RWPE1 (cell line): ENCODE results near the gene SACM1L.

Experiments
- CTCF ChIA-PET: fragments of 350-600 bp; sonication (Branson Sonifier 250); formaldehyde crosslinking; extraction: SDS; loops from one replicate; lab custom pipeline; 2021; lab: Yijun Ruan, JAX
- POLR2A ChIA-PET: fragments of 400-600 bp; formaldehyde crosslinking; extraction: SDS; loops from one replicate; lab custom pipeline; 2020; ENCODE audit warnings: antibody characterized with exemption; ENCODE audit not compliant: low non-redundant PET; lab: Yijun Ruan, JAX
- DNase-seq: peaks from one replicate; pipeline ENCODE4 v3.0.0; 2012; ENCODE audit warnings: low spot score
- H3K27ac ChIP-seq: fragments of 450-650 bp; 2 replicates; pipeline ENCODE4 v1.5.1; 2017
- TF ChIP-seq, protein P1 (sequence below): fragments of 450-650 bp; conservative IDR thresholded peaks from 2 replicates; pipeline ENCODE4 v1.5.1; 2017; ENCODE audit warnings: low read depth, mild to moderate bottlenecking

The SACM1L gene

DNA sequence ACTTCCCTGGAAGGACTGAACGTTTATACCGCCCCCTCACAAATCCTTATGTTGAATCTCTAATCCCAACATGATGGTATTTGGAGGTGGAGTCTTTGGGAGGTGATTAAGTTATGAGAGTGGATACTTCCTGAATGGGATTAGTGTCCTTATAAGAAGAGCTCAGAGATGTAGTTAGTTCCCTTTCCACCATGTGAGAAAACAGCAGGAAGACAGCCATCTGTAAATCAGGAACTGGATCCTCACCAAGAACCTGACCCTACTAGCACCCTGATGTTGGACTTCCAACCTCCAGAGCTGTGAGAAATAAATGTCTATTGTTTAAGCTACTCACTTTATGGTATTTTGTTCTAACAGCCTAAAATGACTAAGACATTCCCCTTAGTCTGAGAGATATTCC, 33.3 kb upstream of the SACM1L start:
- POLR2A ChIA-PET: no interaction called here

DNA sequence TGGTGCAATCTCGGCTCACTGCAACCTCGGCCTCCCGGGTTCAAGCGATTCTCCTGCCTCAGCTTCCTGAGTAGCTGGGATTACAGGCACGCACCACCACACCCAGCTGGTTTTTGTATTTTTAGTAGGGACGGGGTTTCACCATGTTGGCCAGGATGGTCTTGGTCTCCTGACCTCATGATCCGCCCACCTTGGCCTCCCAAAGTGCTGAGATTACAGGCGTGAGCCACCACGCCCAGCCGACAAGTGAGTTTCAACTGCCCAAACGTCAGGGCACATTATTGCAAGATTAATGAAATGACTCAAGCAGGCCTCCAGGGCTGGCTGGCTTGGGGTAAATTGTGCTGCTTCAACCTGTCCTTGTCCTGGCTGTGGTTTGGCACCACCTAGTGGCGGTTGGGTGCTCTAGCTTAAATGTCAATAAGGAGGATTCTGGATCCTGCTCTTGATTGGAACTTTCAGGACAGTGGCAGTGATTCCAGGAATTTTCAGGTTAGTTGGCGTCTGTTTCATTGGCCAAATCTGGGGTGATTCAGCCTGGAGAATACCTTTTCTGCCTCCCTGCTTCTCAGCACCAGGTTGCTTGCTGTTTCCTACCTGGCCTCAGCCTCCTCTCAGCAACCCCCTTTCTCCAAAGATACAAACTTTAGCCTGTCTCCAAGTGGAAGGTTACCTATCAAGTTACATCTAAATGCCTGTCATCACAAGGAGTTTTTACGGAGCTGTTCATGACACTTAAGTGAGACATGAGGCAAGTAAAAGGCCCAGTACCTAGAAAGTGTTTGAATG, 32.4 kb upstream of the SACM1L start:
- POLR2A ChIA-PET: no interaction called here
- DNase-seq: peak; percentile 85
- H3K27ac ChIP-seq: peak overlapping the region; percentile 53
- TF ChIP-seq, protein P1, sequence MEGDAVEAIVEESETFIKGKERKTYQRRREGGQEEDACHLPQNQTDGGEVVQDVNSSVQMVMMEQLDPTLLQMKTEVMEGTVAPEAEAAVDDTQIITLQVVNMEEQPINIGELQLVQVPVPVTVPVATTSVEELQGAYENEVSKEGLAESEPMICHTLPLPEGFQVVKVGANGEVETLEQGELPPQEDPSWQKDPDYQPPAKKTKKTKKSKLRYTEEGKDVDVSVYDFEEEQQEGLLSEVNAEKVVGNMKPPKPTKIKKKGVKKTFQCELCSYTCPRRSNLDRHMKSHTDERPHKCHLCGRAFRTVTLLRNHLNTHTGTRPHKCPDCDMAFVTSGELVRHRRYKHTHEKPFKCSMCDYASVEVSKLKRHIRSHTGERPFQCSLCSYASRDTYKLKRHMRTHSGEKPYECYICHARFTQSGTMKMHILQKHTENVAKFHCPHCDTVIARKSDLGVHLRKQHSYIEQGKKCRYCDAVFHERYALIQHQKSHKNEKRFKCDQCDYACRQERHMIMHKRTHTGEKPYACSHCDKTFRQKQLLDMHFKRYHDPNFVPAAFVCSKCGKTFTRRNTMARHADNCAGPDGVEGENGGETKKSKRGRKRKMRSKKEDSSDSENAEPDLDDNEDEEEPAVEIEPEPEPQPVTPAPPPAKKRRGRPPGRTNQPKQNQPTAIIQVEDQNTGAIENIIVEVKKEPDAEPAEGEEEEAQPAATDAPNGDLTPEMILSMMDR: peak; percentile 89
- CTCF ChIA-PET: interaction anchor here (0.6 to 1.5 kb wide), 7 partner anchors 11 to 1071 kb away, joined by 3 to 10 read pairs (median 3); no protein-coding TSS in a partner anchor

More for the DNA sequence above, 33.3 kb upstream of the SACM1L start:
- no peak overlapping the region for H3K27ac ChIP-seq
- DNase-seq: no peak
- CTCF ChIA-PET: interaction anchor here (0.6 kb wide), 2 partner anchors 152 to 1942 kb away, joined by 3 to 4 read pairs; no protein-coding TSS in a partner anchor
- TF ChIP-seq, protein P1: no peak

DNA sequence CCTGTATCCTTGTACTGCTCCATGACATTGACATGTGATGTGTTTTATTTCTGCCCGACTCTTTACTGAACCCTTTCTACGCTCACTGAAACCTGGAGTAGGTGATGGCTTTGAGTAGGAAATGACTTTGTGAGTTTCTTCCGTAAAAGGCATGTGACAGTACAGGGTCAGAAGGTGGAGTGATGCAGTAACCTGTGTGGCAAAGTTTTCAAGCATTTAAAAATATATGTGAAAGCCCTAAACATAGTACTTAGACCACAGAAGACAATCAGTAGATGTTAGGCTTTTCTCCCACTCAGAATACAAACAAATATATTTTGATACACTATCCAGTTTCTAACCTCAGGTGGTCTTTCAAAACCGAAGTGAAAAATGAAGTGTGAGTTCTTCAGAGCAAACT, 31.3 kb upstream of the SACM1L start:
- TF ChIP-seq, protein P1: no peak
- ChIA-PET POLR2A (no interaction called here), CTCF (interaction anchor here (0.7 to 1.5 kb wide), 2 partner anchors 146 to 1072 kb away, joined by 3 to 10 read pairs; no protein-coding TSS in a partner anchor)
- no peak for DNase-seq
- no peak overlapping the region for H3K27ac ChIP-seq

DNA sequence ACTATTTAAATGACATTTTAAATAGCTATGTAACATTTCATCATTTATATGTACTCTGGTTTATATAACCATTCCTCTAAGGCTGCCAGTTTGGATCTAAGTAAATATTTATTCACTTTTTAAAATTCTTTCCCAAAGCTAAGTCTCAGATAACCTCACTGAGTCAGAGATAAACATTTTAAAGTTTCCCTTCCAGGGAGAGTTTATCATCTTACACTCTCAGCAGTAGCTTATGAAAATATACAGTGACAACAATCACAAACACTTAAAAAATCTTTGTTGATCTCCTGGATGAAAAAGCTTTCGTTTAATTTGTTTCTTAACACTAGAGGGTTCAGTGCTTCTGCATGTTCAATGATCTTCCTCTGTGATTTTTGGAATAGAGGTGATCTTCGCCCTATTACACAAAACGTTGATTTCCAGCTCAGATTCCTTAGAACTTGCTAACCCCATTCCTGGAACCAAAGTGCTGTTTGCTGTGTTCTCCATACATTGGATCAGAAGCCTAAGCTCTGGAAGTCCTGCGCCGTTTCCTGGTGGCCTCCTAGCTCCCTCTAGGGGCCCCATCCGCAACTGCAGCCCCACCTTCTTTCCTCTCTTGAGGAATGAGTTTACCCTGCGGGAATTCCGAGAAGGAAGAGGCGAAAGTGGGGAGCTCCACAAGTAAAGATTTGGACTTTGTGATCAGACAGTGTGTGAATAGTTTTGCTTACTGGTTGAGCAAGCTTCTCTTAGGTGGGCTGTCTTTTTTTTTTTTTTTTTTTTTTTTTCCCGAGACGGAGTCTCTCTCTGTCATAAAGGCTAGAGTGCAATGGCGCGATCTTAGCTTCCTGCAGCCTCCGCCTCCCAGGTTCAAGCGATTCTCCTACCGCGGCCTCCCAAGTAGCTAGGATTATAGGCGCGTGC, 29.3 kb upstream of the SACM1L start:
- TF ChIP-seq, protein P1: peak; percentile 92
- no peak overlapping the region for H3K27ac ChIP-seq
- peak; percentile 53 for DNase-seq
- ChIA-PET CTCF (interaction anchor here (0.7 to 1.3 kb wide), 3 partner anchors 39 to 148 kb away, joined by 3 to 11 read pairs (median 5); no protein-coding TSS in a partner anchor), POLR2A (no interaction called here)

DNA sequence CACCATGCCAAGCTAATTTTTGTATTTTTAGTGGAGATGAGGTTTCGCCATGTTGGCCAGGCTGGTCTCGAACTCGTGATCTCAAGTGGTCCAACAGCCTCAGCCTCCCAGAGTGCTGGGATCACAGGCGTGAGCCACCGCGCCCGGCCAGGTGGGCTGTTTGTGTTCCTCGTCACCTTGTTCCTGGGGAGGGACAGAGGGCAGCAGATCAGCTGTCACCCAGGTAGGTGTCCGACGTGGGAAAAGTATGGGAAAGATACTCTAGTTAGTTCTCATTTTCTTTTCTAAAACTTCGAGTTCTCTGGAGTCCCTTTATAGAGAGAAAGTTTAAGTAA, 28.7 kb upstream of the SACM1L start:
- POLR2A ChIA-PET: no interaction called here
- no peak overlapping the region for H3K27ac ChIP-seq
- no peak for DNase-seq
- TF ChIP-seq, protein P1: no peak
- CTCF ChIA-PET: interaction anchor here (0.7 to 1.3 kb wide), 2 partner anchors 40 to 149 kb away, joined by 3 to 11 read pairs; no protein-coding TSS in a partner anchor

DNA sequence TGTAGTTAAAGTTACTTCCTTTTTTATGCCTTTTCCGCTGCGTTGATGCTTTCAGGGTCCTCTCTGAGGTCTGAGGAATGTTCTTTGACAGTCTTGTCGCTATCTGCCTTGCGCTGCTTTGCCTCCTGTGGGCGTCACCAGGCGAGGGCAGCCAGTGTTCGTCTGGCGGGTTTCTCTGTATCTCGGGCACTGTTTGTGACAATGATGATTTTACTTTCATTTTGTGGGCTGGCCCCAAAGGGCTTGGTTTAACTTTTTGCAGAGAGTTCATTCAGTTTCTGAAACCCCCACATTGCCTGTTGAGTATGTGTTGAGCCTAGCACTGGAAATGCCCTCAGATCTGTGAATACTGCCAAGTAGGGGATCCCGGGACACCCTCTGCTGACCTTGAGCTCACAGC, 24.6 kb upstream of the SACM1L start:
- TF ChIP-seq, protein P1: no peak
- H3K27ac ChIP-seq: peak overlapping the region; percentile 50; the same call in 1 of the 2 replicates

More for the DNA sequence above, 24.6 kb upstream of the SACM1L start:
- DNase-seq: no peak
- ChIA-PET CTCF (interaction anchor here (2.0 kb wide), 1 partner anchor 153 kb away, joined by 12 read pairs; no protein-coding TSS in a partner anchor), POLR2A (no interaction called here)
